Measurements from ENCODE around the gene CAPN14.

DNA sequence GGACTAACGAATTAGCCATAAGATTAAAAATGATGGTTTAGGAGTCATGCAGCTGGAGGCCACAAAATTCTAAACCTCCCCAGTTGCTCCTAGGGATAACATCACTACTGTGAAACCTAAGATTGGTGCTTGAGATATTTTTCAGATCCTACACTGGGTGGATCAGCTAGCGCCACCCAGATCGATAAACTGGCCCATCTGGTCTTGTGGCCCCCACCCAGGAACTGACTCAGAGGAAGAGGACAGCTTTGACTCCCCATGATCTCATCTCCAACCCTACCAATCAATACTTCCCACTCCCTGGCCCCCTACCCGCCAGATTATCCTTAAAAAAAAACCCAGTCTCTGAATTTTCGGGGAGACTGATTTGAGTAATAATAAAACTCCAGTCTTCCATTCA, 84.5 kb downstream of the CAPN14 start:
- TF ChIP-seq, protein P1, sequence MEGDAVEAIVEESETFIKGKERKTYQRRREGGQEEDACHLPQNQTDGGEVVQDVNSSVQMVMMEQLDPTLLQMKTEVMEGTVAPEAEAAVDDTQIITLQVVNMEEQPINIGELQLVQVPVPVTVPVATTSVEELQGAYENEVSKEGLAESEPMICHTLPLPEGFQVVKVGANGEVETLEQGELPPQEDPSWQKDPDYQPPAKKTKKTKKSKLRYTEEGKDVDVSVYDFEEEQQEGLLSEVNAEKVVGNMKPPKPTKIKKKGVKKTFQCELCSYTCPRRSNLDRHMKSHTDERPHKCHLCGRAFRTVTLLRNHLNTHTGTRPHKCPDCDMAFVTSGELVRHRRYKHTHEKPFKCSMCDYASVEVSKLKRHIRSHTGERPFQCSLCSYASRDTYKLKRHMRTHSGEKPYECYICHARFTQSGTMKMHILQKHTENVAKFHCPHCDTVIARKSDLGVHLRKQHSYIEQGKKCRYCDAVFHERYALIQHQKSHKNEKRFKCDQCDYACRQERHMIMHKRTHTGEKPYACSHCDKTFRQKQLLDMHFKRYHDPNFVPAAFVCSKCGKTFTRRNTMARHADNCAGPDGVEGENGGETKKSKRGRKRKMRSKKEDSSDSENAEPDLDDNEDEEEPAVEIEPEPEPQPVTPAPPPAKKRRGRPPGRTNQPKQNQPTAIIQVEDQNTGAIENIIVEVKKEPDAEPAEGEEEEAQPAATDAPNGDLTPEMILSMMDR (IDR thresholded peaks at IDR 0.05) = no peak
- no peak for TF ChIP-seq POLR2A (IDR thresholded peaks at IDR 0.05)

Measured in upper lobe of left lung (tissue), 4 donors.